Activated B cell treated with CpG ODN at 0.5 μM for 24 hours (primary cell): ENCODE measurements around the gene COX7A2L. TPM values are rescaled to one million over a fixed set of nuclear protein-coding genes. Genes with fewer than 3 reads are reported as not detected.

Experiments used
- ATAC-seq: fragments of 200-7000 bp; cut with Tn5 transposase; one replicate; pipeline ENCODE4 v1.10.0; 2021; ENCODE audit warnings: low read depth, mild to moderate bottlenecking, moderate library complexity
- CTCF ChIA-PET: fragments of 350-600 bp; sonication (Branson Sonifier 250); formaldehyde crosslinking; loops from one replicate; lab custom pipeline; 2021; ENCODE audit warnings: antibody characterized with exemption; lab: Charles Lee
- POLR2A ChIA-PET: fragments of 350-600 bp; sonication (Branson Sonifier 250); formaldehyde crosslinking; loops from one replicate; lab custom pipeline; 2021; ENCODE audit warnings: antibody characterized with exemption; lab: Charles Lee
- DNase-seq: peaks from one replicate; pipeline ENCODE4 v3.0.0; 2022
- H3K27ac Mint-ChIP-seq: one replicate; pipeline ENCODE4 v1.8.0; 2020; ENCODE audit warnings: mixed read lengths
- H3K27me3 Mint-ChIP-seq: one replicate; pipeline ENCODE4 v1.8.0; 2021; ENCODE audit warnings: mixed read lengths
- H3K36me3 Mint-ChIP-seq: one replicate; pipeline ENCODE4 v1.8.0; 2021; ENCODE audit warnings: low read depth, mixed read lengths
- H3K4me1 Mint-ChIP-seq: one replicate; pipeline ENCODE4 v1.8.0; 2021; ENCODE audit warnings: mixed read lengths
- H3K4me3 Mint-ChIP-seq: one replicate; pipeline ENCODE4 v1.8.0; 2020; ENCODE audit warnings: mild to moderate bottlenecking, mixed read lengths
- H3K9me3 Mint-ChIP-seq: one replicate; pipeline ENCODE4 v1.8.0; 2020; ENCODE audit warnings: mixed read lengths
- CTCF ChIP-seq: fragments of 200-600 bp; IDR thresholded peaks from one replicate; pipeline ENCODE4 v1.8.0; 2022; ENCODE audit warnings: antibody characterized with exemption, mild to moderate bottlenecking
- intact Hi-C: fragments of 100-400 bp; cut with micrococcal nuclease; formaldehyde crosslinking; loops from one replicate; pipeline ENCODE4 v1.15.1; 2024
- total RNA-seq: library from RNA; stranded (reverse); gene quantifications from 2 replicates; pipeline ENCODE4 v1.2.3, GENCODE V29; 2022

Gene COX7A2L
- total RNA-seq, 1 donor from 2014 or later, result 84.2 TPM

- H3K9me3 Mint-ChIP-seq, result no peaks in the 10 kb centered on the region
- no peak for ATAC-seq
Measured at GRCh38 chr2:42364658-42365057, 3.6 kb upstream of the COX7A2L start.

GRCh38 chr2:42363413-42363812, 2.4 kb upstream of the COX7A2L start:
- no peak for ATAC-seq
- ChIA-PET CTCF (no interaction called here), POLR2A (no interaction called here)
- Mint-ChIP-seq H3K36me3 (peaks cover 5% of the 10 kb centered on the region), H3K9me3 (no peaks in the 10 kb centered on the region), H3K27me3 (peaks cover 4% of the 10 kb centered on the region), H3K4me3 (no peak overlapping the region), H3K4me1 (peaks cover 29% of the 10 kb centered on the region), H3K27ac (no peak overlapping the region)
- DNase-seq, result no peak
- no peak for TF ChIP-seq CTCF
- intact Hi-C loops, result loop anchor here (5.0 kb wide), 1 partner anchor 106 kb away; no protein-coding TSS in a partner anchor

More at GRCh38 chr2:42364658-42365057, 3.6 kb upstream of the COX7A2L start:
- Mint-ChIP-seq H3K36me3 (peaks cover 5% of the 10 kb centered on the region), H3K4me3 (no peak overlapping the region), H3K27me3 (peaks cover 4% of the 10 kb centered on the region), H3K27ac (no peak overlapping the region), H3K4me1 (peaks cover 16% of the 10 kb centered on the region)
- intact Hi-C loops, result loop anchor here (5.0 kb wide), 1 partner anchor 107 kb away; no protein-coding TSS in a partner anchor
- TF ChIP-seq CTCF, result no peak
- CTCF ChIA-PET, result no interaction called here
- POLR2A ChIA-PET, result no interaction called here
- DNase-seq, result no peak

GRCh38 chr2:42361728-42362283, 789 bp upstream of the COX7A2L start:
- ChIA-PET CTCF (interaction anchor here (0.7 to 1.2 kb wide), 2 partner anchors 33 to 274 kb away, joined by 3 to 4 read pairs; no protein-coding TSS in a partner anchor), POLR2A (no interaction called here)
- Mint-ChIP-seq H3K27me3 (peaks cover 4% of the 10 kb centered on the region), H3K4me1 (peaks cover 42% of the 10 kb centered on the region), H3K4me3 (peak overlapping the region; percentile 94), H3K27ac (peak overlapping the region; percentile 99), H3K36me3 (peaks cover 9% of the 10 kb centered on the region), H3K9me3 (no peaks in the 10 kb centered on the region)
- DNase-seq (no peak), ATAC-seq (no peak)
- TF ChIP-seq CTCF, result no peak
- intact Hi-C loops, result loop anchor here (1.0 to 5.0 kb wide), 12 partner anchors 65 to 1806 kb away; partner anchors contain the start of genes EML4, MTA3, PPM1B and THADA

- POLR2A ChIA-PET, result interaction anchor here (1.2 to 1.6 kb wide), 2 partner anchors 258 to 450 kb away, joined by 3 to 5 read pairs; no protein-coding TSS in a partner anchor
Measured at GRCh38 chr2:42360493-42360889, 526 bp downstream of the COX7A2L start.

More at GRCh38 chr2:42360493-42360889, 526 bp downstream of the COX7A2L start:
- peak overlapping the region; percentile 94 for H3K4me3 Mint-ChIP-seq
- DNase-seq (no peak), ATAC-seq (no peak)
- peaks cover 4% of the 10 kb centered on the region for H3K27me3 Mint-ChIP-seq
- no peak for TF ChIP-seq CTCF
- peak overlapping the region; percentile 99 for H3K27ac Mint-ChIP-seq
- CTCF ChIA-PET, result no interaction called here
- no peaks in the 10 kb centered on the region for H3K9me3 Mint-ChIP-seq
- peaks cover 16% of the 10 kb centered on the region for H3K36me3 Mint-ChIP-seq
- intact Hi-C loops, result loop anchor here (2.0 to 5.0 kb wide), 6 partner anchors 64 to 1236 kb away; partner anchors contain the start of genes MTA3 and THADA
- H3K4me1 Mint-ChIP-seq, result peaks cover 44% of the 10 kb centered on the region
